Adrenal gland (tissue), 5 donors: ENCODE results near the gene NREP.

ENCODE experiments used
- POLR2A ChIP-seq, 2 donors: fragments of 450-650 bp; IDR thresholded peaks; one replicate each; pipeline ENCODE4 v1.6.1; 2017; ENCODE audit warnings: antibody characterized with exemption in 2 of 2, mild to moderate bottlenecking in 2 of 2, moderate library complexity in 1 of 2
- TF ChIP-seq, protein P1 (sequence below), 6 experiments: fragments of 450-650 bp in 4 of 6; fragments of 200-600 bp in 2 of 6; sonication (generic) in 1 of 6; IDR thresholded peaks; 1 replicate in 5 of 6; 2 replicates in 1 of 6; pipeline versions ENCODE4 v1.5.1 to v1.8.0; 2016 to 2021; ENCODE audit warnings: antibody characterized with exemption in 6 of 6, mild to moderate bottlenecking in 2 of 6, moderate library complexity in 1 of 6
- donor health status: DM: no; HTN: no; CAD: no.

DNA sequence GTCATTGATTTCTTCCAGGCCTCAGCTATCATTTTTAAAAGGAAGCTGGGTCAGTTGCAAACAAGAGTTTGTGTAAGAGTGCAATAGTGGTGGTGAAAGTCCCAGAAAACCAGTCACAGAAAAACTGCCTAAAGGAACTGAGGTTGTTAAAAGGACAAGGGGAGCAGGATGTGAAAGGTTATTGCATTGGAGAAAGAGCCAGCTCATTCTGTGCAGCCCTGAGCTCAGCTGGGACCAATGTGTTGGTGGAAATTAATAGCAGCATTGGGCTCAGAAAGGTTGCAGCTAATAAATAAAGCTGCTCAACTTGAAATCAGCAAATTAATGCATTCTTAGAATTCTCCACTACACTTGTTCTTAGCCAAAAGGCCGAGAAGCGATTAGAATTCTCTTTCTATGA, 34.9 kb downstream of the NREP start:
- TF ChIP-seq, protein P1, sequence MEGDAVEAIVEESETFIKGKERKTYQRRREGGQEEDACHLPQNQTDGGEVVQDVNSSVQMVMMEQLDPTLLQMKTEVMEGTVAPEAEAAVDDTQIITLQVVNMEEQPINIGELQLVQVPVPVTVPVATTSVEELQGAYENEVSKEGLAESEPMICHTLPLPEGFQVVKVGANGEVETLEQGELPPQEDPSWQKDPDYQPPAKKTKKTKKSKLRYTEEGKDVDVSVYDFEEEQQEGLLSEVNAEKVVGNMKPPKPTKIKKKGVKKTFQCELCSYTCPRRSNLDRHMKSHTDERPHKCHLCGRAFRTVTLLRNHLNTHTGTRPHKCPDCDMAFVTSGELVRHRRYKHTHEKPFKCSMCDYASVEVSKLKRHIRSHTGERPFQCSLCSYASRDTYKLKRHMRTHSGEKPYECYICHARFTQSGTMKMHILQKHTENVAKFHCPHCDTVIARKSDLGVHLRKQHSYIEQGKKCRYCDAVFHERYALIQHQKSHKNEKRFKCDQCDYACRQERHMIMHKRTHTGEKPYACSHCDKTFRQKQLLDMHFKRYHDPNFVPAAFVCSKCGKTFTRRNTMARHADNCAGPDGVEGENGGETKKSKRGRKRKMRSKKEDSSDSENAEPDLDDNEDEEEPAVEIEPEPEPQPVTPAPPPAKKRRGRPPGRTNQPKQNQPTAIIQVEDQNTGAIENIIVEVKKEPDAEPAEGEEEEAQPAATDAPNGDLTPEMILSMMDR (IDR thresholded peaks at IDR 0.05): no peak
- TF ChIP-seq POLR2A (IDR thresholded peaks at IDR 0.05): no peak
